ENCODE results near the gene BNC2. TPM values are rescaled to one million over a fixed set of nuclear protein-coding genes. Genes with fewer than 3 reads are reported as not detected.

The BNC2 gene
- total RNA-seq, 1 experiment from 2014 or later: 5.7 TPM

GRCh38 chr9:16413509-16414016, 456.9 kb downstream of the BNC2 start:
- H3K4me1 ChIP-seq (ENCODE audit: control insufficient read depth, insufficient read depth, low read length): no peaks in the 10 kb centered on the region
- intact Hi-C loops (cut with micrococcal nuclease; ENCODE audit: unreplicated experiment) (no loop called here), in situ Hi-C loops (cut with HindIII; ENCODE audit: low pct_unique_long_range_greater_than_20kb, low sequenced_read_pairs) (no loop called here)
- no peak for DNase-seq (ENCODE audit: low read depth, low spot score)
- ATAC-seq: no peak
- H3K36me3 ChIP-seq (ENCODE audit: control insufficient read depth, insufficient read depth, low read length): no peaks in the 10 kb centered on the region
- no peak overlapping the region for H3K4me3 ChIP-seq (ENCODE audit: low read depth in 2 of 2, low read length in 2 of 2)
- POLR2A ChIA-PET: no interaction called here
- no peak for TF ChIP-seq SIN3A (IDR thresholded peaks at IDR 0.05; ENCODE audit: borderline replicate concordance, insufficient read depth, low read depth, low read length)
- TF ChIP-seq CTCF (IDR thresholded peaks at IDR 0.05): no peak
- TF ChIP-seq TCF7L2 (IDR thresholded peaks at IDR 0.05; ENCODE audit: low read depth, low read length): no peak
- TF ChIP-seq, protein P1, sequence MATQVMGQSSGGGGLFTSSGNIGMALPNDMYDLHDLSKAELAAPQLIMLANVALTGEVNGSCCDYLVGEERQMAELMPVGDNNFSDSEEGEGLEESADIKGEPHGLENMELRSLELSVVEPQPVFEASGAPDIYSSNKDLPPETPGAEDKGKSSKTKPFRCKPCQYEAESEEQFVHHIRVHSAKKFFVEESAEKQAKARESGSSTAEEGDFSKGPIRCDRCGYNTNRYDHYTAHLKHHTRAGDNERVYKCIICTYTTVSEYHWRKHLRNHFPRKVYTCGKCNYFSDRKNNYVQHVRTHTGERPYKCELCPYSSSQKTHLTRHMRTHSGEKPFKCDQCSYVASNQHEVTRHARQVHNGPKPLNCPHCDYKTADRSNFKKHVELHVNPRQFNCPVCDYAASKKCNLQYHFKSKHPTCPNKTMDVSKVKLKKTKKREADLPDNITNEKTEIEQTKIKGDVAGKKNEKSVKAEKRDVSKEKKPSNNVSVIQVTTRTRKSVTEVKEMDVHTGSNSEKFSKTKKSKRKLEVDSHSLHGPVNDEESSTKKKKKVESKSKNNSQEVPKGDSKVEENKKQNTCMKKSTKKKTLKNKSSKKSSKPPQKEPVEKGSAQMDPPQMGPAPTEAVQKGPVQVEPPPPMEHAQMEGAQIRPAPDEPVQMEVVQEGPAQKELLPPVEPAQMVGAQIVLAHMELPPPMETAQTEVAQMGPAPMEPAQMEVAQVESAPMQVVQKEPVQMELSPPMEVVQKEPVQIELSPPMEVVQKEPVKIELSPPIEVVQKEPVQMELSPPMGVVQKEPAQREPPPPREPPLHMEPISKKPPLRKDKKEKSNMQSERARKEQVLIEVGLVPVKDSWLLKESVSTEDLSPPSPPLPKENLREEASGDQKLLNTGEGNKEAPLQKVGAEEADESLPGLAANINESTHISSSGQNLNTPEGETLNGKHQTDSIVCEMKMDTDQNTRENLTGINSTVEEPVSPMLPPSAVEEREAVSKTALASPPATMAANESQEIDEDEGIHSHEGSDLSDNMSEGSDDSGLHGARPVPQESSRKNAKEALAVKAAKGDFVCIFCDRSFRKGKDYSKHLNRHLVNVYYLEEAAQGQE (IDR thresholded peaks at IDR 0.05; ENCODE audit: insufficient read depth in 1 of 2, low read depth in 2 of 2, low read length in 1 of 2): no peak
- no peak for TF ChIP-seq POLR2AphosphoS5 (IDR thresholded peaks at IDR 0.05; ENCODE audit: low read depth, low read length)
- CTCF ChIA-PET: no interaction called here
- no peaks in the 10 kb centered on the region for H3K9me3 ChIP-seq (ENCODE audit: control insufficient read depth, insufficient read depth, low read depth, low read length)
- H3K27me3 ChIP-seq (ENCODE audit: control insufficient read depth, insufficient read depth, low read length): no peaks in the 10 kb centered on the region
- no TSS peak for BruUV-seq (replicated peaks)
- H3K27ac ChIP-seq (ENCODE audit: low read length): no peak overlapping the region

GRCh38 chr9:16412740-16413139, 457.7 kb downstream of the BNC2 start:
- no peaks in the 10 kb centered on the region for H3K4me1 ChIP-seq (ENCODE audit: control insufficient read depth, insufficient read depth, low read length)
- DNase-seq (ENCODE audit: low read depth, low spot score): no peak
- BruUV-seq (replicated peaks): no TSS peak
- in situ Hi-C loops (cut with HindIII; ENCODE audit: low pct_unique_long_range_greater_than_20kb, low sequenced_read_pairs) (no loop called here), intact Hi-C loops (cut with micrococcal nuclease; ENCODE audit: unreplicated experiment) (no loop called here)
- ChIA-PET CTCF (no interaction called here), POLR2A (no interaction called here)
- H3K4me3 ChIP-seq (ENCODE audit: low read depth in 2 of 2, low read length in 2 of 2): no peak overlapping the region
- TF ChIP-seq, protein P1 (IDR thresholded peaks at IDR 0.05; ENCODE audit: insufficient read depth in 1 of 2, low read depth in 2 of 2, low read length in 1 of 2): no peak
- TF ChIP-seq SIN3A (IDR thresholded peaks at IDR 0.05; ENCODE audit: borderline replicate concordance, insufficient read depth, low read depth, low read length) (no peak), POLR2AphosphoS5 (IDR thresholded peaks at IDR 0.05; ENCODE audit: low read depth, low read length) (no peak), CTCF (IDR thresholded peaks at IDR 0.05) (no peak), TCF7L2 (IDR thresholded peaks at IDR 0.05; ENCODE audit: low read depth, low read length) (no peak)
- no peak overlapping the region for H3K27ac ChIP-seq (ENCODE audit: low read length)
- H3K27me3 ChIP-seq (ENCODE audit: control insufficient read depth, insufficient read depth, low read length): no peaks in the 10 kb centered on the region
- H3K36me3 ChIP-seq (ENCODE audit: control insufficient read depth, insufficient read depth, low read length): no peaks in the 10 kb centered on the region
- no peaks in the 10 kb centered on the region for H3K9me3 ChIP-seq (ENCODE audit: control insufficient read depth, insufficient read depth, low read depth, low read length)
- no peak for ATAC-seq

All from Panc1 (cell line).